Cardiac septum (tissue), 1 donor: ENCODE data around the gene ADRA2B. TPM values are rescaled to one million over a fixed set of nuclear protein-coding genes. Genes with fewer than 3 reads are reported as not detected.
"Not testable (repeated sequence)": the region's sequence is repeated elsewhere in the genome, so short reads cannot be mapped to it uniquely, and the experiment has no call there.

ENCODE experiments used
- DNase-seq: peaks from one replicate; pipeline ENCODE4 v3.0.0-alpha.2; 2020; ENCODE audit warnings: low spot score
- intact Hi-C: fragments of 100-400 bp; cut with DNase I; formaldehyde crosslinking; loops from one replicate; pipeline ENCODE4 v1.14.0; 2022
- long read RNA-seq: library from polyadenylated mRNA; unstranded; transcript quantifications from one replicate; pipeline ENCODE4 v2.0.0, GENCODE V29; 2021
- total RNA-seq: library from RNA; stranded (reverse); fragmentation: NEBNext Ultra II Directional; extraction: Animal tissue kit (Norgen Biotek cat#: 25700); gene quantifications from one replicate; pipeline ENCODE4 v1.2.1, GENCODE V29; 2021
- donor health status: DM: no; HTN: no; CAD: no.

The ADRA2B gene
- 5.5 TPM for total RNA-seq
- long read RNA-seq, transcript ADRA2B-201 (1 exons, 3,371 nt) = major isoform, 14 of 15 reads
- long read RNA-seq, partial matches to known transcripts = 0 of 15 reads
- long read RNA-seq, other reads (novel, unspliced or antisense) = 1 of 15 reads

DNA sequence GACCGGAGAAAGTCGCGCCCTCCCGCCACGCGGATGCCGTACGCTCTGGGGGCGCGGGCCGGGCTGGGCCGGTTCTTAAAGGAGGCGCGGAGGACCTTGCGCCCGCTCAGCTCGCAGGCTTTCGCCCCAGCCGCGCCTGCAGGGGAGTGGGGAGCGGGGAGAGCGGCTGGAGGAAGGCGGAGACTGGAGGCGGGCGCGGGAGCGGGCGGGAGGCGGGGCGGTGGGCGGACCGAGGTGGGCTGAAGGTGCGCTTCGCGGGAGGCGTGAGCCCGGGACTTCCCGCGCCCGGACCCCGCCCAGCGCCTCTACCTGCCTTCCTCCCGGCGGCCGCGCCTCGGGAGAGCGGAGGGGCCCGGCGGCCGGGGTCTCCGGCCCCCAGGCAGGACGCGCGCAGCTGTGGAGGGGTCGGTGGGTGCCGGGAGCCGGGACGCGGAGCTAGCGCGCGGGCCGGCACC, at the start of gene ADRA2B:
ADRA2B (minus strand) TSS at position 148 of the 455 bp plus-strand sequence. CDS start 422 bp downstream, outside the sequence.
- no peak for DNase-seq
- intact Hi-C loops = loop anchor here (10.0 kb wide), 2 partner anchors 52 to 92 kb away; no protein-coding TSS in a partner anchor

DNA sequence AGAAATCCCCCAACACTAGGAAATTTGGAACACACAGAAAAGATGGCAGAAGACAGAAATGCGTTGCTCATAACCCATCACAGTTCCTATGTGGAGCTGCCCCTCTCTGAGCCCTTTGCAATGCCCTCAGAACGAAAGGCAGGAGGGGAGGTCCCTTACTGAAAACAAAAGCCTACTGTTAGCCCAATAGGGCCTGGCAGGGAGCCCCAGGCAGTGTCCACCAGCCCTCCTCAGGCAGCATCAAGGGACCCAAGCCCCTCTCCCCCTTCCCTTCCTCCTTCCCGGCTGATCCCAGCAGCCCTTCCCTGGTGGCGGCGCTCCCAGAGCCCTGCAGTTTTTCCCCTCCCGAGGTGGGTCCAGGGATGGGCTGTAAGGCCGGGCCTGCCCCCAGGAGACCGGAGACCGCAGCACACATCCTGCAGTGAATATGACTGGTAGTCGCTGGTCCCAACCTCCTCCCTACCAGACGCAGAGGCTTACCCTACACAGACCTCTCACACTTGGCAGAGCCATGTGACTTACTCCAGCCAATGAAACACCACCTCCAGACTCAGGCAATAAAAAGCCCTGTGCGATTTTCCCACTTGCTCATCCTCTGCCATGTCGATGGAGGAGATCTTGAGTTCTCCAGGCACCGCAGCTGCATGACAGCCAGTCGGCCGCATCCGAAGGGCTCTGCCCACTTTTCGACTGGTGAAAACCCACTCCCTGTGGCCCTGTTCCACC, 48.3 kb upstream of the ADRA2B start:
- DNase-seq = peak; percentile 54
- intact Hi-C loops = no loop called here

DNA sequence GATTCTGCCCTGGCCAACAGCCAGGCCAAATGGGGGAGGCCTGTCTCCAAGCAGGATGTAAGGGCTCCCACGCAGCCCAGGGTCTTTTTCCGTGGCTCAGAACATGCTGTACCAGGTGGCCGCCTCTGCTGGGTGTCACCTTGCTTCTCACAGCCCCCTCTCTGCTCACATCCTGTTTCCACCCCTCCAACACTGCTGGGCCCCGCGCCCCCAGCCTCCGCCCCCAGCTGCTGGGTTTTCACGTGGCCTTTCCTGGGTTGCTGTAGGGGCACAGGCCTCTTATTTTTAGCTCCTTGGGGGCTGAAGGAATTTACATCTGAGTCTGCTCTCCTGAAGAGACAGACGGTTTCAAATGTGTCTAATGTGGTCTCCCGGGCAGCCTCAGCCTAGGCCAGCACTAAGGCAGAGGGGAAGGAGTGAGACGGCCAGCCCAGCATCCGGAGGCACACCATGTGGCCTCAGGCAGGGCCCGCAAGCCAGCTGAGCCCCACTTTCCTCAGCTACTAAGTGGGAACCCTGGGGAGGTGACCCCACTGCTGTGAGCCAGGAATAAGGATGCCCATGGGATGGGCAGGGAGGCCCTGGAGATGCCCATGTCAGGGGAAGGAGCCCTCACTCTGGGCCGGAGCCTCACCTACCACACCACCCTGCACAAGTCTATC, 47.5 kb upstream of the ADRA2B start:
- peak; percentile 70 for DNase-seq
- intact Hi-C loops = no loop called here

DNA sequence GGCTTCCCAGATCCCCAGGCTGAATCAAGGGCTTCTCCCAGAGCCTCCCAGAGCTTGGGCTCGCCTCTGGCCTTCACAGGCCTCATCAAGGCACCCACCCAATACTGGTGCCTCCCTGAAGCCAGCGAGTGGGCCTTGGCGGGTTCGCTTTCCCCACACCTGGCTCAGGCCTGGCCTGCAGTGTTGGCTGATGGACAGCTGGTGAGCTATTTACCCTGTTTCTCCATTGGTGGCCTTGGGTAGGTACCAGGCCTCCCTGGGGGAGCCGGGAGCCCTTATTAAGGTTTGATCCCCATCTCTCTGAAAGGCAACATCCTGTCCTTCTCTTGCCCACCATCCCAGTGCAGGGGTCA, 47.0 kb upstream of the ADRA2B start:
- no peak for DNase-seq
- intact Hi-C loops = no loop called here

DNA sequence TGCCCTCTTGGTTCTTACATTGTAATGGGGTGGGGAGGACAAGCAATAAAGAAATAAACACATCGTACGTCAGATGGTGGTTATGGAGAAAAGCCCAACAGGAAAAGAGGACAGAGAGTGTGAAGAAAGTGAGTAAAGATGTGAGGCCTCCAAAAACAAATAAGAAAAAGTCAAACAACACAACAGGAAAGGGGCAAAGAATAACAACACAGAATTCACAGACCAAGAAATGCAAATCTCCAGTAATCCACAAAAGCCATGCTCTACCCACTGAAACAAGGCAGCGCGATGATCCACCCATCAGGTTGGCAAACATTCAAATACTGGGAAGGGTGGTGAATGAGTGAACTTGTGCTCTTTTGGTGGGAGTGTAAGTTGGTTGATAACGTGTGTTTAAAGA, 45.5 kb upstream of the ADRA2B start:
- intact Hi-C loops = no loop called here
- no peak for DNase-seq

DNA sequence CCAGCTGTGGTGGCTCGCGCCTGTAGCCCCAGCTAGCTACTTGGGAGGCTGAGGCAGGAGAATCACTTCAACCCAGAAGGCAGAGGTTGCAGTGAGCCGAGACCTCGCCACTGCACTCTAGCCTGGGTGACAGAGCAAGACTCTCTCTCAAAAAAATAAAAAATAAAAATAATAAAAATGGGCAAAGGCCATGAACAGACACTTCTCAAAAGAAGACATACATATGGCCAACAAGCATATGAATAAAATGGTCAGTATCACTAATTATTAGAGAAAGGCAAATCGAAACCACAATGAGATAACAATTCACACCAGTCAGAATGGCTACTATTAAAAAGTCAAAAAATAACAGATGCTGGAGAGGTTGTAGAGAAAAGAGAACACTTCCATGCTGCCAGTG, 44.0 kb upstream of the ADRA2B start:
- intact Hi-C loops = not testable (repeated sequence)

DNA sequence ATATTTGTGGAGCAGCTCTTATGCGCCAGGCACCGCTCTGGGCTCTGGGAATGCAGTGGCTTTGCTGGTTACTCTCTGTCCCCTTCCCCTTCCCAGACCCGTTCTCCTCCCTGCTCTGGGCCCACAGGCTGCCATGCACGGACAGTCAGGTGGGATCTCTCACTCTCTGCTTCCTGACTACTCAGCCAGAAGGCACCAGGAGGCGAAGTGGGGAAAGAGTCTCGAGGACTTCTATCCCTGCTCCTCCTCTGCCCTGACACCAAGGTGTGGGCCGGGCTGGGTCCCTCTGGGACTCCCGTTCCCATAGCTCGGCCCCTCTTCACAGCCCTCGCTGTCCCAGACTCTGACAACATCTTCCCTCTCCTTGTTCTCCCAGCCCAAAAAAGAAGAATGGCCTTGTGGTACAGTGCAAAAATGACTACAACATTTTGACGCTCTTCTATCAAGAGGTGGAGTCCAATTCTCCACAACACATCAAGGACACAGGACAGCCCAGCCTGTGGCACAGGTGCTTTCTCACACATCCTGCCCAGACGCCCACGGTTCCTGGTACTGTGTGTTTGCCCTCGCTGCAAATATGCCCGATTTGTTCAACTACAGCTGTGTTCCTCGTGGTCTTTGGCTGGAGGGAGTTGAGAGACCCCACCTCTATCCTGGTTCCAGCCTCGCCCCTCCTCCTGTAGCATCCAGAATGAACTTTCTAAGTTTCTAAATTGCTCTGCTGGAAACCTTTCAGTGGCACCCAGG, 42.9 kb upstream of the ADRA2B start:
- intact Hi-C loops = no loop called here
- DNase-seq = peak; percentile 53

More for the DNA sequence above, 44.0 kb upstream of the ADRA2B start:
- DNase-seq = peak; percentile 19

DNA sequence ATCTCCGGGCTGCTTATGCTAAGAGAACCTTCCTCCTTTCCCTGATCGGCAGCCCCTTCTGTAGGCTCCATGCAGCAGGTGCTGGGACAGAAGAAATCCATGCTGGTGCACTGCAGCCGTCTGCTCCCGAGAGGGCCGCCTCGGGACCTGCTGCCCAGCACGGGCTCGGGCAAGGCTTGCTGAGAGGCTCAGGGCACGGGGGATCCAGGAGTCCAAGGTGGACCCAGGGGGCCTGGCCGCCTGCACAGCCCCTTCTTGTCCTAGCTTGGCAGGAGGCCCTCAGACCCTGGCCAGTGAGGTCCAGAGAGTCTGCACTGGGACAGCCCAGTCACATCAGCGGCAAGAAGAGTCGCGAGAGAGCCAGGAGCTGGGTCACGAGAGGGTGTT, 42.2 kb upstream of the ADRA2B start:
- DNase-seq = peak; percentile 71
- intact Hi-C loops = no loop called here

DNA sequence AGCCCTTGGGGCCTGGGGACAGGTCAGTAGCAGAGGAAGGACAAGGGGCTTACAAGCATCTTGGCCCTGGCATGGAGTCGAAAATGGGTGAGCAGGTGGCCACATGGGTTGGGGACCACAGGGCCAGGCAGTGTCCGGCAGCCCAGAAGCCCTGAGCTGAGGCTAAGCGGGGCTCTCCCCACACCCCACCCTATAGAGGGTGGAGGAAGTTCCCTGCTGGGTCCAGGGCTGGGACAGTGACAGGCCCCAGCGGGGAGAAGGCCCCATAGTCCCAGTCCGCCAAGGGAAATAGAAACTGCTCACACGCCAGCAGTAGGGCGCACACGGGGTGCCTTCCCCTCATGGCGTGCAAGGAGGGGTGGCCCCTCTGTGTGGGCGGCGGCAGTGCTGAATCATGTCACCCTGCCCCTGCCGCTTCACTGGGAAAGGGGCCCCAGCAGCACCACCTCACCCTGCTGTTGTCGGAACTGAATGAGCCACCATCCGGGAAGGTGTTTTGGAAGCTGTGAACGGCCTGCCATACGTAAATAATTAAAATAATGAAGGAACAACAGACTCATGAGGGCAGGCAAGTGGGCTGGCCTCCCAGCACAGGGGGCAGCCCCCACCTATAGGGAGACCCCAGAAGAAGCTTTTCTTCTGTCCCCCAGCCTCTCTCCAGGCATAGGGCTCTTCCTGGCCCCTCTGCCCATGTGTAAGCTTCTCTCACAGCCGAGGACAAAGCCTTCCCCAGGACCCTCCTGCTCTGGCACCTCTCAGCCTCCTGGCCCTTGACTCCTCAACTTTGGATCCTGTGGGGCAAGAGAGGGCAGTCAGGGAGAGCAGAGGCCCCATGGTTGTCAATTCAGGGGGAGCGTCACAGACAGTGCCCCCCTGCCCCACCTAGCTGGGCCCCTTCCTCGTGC, 41.5 kb upstream of the ADRA2B start:
- DNase-seq = peak; percentile 56

DNA sequence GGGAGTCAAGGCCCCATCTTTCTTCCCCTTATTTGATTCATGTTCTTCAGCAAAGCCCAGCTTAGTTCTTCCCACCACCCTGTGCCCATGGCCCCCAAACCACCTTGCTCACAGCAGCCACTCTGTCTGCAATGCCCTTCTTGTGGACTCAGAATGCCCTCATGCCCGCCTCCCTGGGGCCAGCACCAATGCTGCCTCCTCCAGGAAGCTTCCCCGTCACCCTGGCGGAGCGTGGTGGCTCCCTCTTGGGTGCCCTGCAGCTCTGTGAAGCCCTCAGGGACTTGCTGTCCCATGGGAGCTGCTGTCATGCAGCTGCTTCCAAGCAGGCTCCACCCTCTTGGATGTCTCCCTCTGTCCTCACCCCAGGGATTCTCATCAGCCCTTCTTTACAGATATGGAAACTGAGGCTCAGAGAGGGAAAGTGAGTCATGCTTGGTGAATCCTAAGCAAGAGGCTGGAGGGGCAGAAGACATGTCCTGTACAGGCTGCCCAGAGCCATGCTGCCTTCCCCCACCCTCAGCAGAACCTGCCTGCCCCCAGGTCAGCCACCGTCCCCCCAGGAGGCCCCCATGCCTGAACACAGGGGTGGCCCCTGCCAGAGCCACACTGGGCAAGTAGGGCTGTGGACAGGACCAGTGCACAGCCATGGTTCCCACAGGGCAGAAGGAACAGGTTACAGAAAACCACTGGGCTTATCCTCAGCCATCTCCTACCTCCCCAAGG, 40.7 kb upstream of the ADRA2B start:
- peak; percentile 49 for DNase-seq

More for the DNA sequence above, 41.5 kb upstream of the ADRA2B start:
- intact Hi-C loops = no loop called here

DNA sequence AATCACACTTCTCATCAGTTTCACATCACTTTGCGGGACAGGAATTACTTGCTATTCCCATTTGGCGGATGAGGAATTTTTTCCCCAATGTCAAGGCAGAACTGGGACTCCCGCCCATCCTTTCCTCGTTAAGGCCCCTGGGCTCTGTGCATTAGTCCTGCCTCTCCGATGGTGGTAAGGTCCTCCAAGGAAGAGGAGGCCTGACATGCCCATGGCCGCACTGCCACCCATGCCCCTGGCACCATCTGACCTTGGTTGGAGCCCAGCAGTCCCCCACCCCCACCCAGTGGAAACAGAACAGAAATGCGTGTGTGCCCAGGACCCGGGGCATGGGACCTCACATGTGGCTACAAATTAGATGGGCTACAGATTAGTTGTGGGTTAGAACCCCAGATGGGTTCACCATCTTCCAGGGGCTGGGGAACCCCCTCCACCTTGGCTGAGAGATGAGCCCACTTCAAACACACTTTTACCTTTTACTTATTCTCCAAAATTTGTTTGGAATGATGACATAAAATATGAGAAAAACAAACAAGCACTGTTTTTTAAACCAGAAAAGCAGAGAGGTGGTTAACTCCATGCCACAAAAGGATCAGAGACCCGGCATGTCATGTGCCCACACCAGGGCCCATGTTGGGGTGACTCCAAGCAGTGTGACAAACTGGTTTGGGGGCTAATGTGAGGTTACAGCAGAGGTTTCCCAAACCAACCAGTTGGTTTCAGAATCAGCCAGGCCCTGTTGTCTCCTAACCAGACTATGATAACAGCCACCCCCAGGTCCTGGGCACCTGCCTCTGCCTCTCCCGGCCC, 39.8 kb upstream of the ADRA2B start:
- intact Hi-C loops = no loop called here
- peak; percentile 50 for DNase-seq

More for the DNA sequence above, 40.7 kb upstream of the ADRA2B start:
- intact Hi-C loops = no loop called here

DNA sequence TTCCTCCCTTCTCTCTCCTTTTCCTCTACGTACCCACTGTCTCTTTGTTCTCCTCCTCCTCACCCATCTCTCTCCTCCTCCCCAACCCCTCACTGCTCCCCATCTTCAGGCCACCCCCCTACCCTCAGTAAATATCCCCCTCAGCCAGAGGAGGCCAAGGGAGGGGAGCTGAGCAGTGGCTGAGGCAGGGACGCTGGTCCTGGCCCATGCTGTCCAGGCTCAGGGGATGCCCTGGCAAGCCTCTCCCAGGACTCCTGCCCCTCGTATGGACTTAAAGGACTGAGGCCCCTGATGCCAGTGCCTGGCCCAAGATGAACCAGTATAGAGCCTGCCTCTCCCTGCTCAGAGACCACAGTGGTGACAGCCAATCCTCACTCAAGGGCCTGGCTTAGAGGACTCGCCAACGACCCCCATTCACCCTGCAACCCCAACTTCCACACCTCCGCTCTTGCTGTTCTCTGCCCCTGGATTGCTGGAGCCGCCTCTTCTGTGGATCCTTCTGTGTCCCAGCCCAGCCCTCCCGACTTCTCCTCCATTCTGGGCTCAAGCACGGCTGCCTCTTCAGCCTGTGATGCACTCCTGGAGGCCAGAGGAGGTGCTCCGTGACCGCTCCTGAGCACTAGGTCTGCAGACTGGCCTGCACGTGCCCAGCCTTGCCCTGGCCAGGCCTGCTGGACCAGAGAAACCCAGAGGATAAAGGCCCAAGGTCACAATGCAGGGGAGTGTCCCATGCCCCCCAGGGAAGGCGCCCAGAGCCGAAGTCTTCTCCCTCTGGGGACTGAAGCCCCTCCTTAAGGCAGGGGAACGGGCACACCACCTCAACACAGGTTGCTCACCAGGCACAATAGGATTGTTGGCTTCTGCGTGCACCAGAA, 38.4 kb upstream of the ADRA2B start:
- intact Hi-C loops = no loop called here
- peak; percentile 63 for DNase-seq

DNA sequence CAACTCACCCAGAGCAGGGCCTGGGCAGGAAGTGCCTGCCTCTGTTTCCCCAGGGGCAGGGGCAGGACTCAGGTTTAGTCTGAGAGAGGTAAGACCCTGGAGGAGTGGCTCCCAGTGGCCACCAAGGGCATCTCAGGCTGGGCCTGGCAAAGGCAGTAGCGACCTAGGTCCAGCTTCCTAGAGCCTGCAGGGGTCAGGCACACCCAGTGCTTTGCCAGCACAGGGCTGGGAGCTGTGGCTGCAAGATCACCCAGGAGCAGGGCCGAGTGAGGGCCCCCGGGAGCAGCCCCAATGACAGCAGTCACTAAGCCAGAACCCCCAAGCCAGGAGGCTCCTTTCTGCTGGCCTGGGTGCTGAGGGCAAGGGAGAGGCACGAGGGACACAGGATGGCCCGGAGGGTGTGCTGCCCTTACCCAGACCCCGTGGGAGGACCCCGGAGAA, 37.6 kb upstream of the ADRA2B start:
- intact Hi-C loops = no loop called here

DNA sequence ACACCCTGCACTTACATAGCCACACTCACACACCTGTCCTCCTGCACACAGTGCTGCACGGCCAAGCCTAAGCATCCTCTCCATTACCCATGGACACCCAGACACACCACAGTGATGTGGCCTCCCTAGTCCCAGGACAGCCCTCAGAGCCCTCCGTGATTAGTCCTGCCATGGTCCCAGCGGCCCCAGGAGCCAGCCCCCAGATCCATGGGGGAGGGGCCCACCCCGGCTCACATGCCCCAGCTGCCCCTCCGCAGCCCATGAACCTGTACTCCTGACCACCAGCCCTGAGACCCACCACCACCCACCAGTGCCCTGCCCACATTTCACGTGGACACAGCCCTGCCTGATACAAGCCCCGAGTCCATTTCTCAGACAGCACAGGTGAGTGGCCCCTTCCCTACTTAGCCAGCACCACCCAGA, 36.9 kb upstream of the ADRA2B start:
- peak; percentile 74 for DNase-seq
- intact Hi-C loops = no loop called here

More for the DNA sequence above, 37.6 kb upstream of the ADRA2B start:
- peak; percentile 67 for DNase-seq

DNA sequence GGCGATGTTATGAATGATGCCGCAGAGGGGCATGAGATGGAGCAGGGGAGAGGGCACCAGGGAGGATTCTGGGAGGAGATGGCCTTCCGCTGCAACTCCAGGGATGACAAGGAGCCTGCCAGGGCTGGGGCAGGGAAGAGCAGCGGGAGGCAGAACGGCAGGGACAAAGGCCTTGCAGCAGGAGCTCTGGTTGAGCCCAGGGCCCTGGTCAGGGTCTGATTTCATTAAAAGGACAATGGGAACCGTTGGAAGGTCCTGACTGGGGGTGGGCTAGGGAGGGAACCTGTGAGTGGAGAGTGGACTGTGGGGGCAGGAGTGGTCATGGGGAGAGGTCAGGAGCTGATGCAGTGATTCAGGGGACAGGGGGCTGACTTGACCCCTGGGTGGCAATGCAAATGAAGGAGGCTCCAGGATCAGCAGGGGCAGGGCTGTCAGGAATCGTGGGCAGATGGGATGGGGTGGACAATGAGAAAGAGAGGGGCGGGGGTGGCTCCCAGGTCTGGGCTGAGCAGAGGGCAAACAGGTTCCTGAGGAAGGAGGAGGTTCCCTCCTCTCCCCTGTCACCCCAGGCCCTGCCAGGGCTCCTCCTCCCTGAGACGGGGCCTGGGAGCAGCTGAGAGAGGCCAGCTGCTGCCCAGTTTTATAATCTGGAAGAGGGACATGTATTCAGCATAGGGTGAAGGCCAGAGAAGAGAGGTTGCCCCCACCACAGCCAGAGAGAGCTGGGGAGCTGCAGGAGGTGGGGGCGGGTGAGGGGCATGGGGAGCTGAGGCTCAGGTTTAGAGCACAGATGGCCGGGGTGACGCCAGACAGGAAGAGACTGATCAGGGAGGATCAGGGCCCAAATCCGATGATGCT, 36.2 kb upstream of the ADRA2B start:
- intact Hi-C loops = no loop called here
- DNase-seq = peak; percentile 63
